Globus pallidus (tissue), 1 donor: ENCODE results near the gene MICU2.

ENCODE experiments used
- DNase-seq: peaks from one replicate; pipeline ENCODE4 v3.0.0-alpha.2; 2015; ENCODE audit warnings: low spot score

Gene MICU2, protein sequence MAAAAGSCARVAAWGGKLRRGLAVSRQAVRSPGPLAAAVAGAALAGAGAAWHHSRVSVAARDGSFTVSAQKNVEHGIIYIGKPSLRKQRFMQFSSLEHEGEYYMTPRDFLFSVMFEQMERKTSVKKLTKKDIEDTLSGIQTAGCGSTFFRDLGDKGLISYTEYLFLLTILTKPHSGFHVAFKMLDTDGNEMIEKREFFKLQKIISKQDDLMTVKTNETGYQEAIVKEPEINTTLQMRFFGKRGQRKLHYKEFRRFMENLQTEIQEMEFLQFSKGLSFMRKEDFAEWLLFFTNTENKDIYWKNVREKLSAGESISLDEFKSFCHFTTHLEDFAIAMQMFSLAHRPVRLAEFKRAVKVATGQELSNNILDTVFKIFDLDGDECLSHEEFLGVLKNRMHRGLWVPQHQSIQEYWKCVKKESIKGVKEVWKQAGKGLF

DNA sequence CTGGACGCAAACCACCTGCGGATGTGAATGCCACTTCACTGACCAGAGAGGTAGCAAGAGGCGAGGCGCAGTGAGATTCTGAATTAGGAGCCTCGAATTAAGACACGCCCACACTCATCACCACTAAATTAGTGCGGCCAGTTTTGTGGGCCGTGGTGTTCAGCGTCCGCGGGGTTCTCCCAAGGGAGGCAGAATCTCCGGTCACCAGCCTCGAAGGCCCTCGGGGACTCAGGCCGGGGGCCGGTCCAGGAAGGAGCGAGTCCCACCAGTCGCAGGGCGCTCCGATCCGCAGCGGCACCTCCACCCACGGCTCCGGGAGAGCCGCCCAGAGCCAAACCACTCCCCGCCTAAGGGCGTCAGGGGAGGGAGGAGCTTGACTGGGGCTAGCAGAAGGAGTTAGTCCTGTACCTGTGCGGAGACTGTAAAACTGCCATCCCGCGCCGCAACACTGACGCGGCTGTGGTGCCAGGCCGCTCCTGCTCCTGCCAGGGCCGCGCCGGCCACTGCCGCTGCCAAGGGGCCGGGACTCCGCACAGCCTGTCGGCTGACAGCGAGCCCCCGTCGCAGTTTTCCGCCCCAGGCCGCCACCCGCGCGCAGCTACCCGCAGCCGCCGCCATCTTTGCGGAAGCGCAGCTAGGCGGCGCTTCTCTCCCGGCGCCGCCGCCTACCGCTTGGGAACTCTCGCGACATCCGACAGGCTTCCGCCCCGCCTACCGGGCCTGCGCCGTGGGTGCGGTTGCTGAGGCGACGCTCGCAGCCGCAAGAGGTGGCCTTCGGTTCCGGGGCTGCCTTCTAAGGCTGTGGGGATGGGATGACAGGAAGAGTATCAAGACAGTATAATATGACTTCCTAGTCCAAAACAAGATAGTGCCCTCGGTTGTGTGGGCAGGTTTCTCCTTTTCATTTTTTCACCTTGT, at the start of gene MICU2:
Gene MICU2, minus strand, starts transcription at position 640 of the 918 bp plus-strand sequence. Its CDS starts 22 bp downstream, at position 618.
- DNase-seq: peak; percentile 90

DNA sequence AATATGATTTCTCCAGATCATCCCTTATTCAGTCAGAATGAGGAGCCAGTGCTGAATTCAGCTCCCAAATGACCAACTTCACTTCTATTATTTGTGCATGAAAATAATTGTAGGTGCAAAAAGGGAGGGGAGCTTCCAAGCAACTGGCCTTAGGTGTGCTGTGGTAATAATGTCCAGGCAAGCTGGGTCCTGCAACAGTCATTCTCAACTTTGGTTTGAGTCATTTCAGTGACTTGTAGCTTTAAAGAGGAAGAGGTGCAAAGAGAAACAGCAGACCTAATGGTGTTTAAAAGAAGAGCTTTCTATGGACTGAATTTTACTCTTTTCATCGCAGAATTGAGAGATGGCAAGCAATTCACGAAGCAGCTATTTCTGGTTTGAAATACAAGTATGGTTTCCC, 37.7 kb upstream of the MICU2 start:
- DNase-seq: no peak

DNA sequence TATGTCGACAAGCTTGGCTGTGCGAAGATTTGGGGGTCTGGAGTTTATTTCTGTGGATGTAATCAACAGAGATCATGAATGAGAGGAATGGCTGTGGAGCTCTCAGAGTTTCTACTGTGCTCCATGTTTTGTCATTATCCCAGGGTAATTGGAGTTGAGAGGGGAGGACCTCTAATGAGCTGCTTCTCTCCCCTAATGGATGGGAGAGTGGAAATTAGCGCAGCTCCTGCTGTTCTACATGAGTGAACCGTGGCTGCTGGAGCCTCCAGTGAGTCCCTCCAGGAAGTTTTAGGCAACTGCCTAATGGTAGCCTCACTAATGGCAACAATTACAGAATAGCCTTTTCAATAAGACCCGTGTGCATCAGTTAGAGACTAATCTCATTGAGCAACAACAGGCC, 35.6 kb upstream of the MICU2 start:
- DNase-seq: no peak

DNA sequence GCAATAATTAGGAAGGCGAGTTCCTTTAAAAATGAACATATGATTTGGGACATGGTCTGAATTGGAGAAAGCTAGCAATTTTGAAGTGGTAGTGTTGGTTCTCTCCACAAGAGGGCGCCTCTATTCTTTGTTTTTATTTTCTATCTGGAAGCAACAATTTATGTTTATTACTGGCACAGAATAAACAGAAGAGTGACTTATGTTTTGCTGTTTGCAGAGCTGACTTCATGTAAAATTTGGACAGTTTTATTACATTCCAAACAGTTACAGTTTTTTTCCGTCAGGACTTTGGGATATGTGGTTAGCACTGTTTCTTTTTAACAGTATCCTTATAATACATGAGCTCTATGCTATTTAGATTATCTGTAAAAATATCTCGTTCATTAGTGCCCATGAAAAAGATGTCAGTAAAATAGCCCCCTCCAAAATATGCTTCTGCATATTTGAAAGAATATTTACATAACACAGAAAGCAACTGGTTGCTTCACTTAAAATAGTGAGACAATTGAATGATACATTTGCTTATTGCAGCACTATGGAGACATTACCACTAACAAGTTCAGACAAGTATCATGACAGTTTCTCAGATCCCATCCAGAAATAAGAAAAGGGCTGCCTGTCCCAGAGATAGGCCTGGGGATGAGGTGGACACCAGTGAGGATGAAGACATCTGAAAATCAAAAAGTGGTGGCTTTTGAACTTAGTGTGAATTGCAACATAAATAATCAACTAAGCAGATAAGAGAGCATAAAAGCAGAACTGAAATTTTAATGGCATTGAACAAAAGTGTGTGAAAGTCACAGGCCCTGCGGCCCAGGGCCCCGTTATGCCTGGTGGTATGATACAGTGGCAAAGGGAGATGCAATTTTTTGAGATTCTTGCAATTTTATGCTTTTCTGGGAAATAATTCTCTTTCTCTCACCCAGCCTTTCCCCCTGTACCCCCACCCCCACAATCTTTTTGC, 34.6 kb upstream of the MICU2 start:
- peak; percentile 13 for DNase-seq

DNA sequence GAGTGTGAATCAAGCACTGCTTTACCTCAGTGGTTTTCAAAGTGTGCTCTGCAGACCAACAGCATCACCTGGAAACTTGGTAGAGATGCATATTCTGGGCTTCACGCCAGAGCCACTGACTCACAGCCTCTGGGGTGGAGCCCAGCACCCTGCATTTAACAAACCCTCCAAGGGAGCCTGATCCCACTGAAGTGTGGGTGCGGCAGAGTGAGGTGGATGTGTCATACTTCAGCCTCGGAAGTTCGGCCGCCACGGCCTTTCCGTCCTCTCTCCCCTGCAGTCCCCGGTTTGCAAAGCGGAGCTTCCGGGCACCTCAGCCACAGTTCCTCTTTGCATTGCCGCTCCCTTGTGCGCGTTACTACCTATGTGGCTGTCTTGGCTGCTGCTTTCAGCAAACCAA, 33.3 kb upstream of the MICU2 start:
- DNase-seq: no peak

DNA sequence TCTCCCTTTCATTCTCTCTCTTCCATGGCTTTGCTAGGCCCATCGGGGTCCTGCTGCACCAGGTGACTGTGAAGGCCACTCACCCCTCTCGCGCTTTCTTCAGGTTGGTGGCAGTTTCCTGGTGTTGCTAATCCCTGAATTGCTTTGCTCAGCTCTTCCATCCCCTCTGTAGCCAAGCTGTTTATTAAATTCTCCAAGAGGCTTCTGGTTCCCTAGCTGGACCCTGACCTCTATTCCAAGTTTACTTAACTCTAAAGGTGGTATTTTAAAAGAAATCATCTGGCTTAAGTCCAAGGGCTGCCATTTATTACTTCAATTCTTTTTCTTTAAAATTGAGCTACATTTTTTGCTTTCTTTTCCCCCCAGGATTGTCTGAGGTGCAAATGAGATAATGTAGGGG, 32.7 kb upstream of the MICU2 start:
- DNase-seq: no peak

DNA sequence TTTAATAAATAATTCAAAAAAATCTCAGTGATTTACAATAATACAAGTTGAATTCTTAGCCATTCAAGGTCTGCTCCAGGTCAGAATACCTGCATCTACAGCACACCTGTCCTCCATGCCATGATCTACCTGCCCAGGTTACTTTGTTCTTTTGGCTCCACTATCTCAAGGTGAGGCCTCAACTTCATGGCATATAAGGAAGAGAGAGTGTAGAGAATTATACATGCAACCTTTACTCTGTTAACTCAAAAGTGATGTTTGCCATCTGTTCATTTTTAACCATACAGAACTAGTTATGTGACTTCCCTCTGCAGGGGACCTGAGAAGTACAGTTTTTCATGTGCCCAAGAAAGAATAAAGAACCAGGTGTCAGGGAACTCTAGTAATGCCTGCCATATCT, 28.2 kb upstream of the MICU2 start:
- DNase-seq: no peak

DNA sequence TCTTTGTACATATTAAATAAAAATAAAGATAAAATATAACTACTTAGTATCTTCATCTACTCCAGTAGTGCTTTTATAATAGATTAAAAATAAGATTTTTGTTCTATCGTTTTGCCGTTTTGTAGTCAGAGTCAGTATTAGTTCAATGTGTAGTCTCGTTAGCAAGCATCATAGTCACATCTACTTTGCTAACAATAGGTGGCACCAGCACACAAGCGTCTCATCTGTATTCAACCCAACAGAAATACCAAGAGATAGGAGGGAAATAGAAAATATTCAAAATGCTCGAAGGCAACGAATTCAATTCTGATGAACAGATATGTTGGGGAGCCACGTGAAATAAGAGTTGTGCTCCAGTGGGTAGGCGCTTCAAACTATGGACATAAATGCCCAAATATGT, 21.4 kb upstream of the MICU2 start:
- DNase-seq: no peak

DNA sequence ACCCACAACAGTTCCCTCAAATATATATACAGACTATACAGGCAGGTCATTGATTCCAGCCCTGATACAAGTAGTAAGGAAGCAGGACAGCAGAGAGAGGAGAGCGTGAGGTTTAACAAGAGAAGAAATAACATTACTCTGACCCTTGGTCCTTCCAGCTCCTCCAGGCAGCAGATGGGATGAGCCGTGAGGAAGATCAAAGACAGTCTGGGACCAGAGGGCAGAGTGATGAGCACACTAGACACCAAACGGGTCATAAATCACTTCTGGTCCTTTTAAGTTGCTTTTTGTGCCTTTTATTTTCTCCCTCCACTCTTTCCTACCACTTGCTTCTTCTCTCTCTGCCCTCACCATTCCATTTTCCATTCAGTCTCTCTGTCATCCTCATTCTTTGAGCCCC, 16.9 kb upstream of the MICU2 start:
- DNase-seq: no peak

DNA sequence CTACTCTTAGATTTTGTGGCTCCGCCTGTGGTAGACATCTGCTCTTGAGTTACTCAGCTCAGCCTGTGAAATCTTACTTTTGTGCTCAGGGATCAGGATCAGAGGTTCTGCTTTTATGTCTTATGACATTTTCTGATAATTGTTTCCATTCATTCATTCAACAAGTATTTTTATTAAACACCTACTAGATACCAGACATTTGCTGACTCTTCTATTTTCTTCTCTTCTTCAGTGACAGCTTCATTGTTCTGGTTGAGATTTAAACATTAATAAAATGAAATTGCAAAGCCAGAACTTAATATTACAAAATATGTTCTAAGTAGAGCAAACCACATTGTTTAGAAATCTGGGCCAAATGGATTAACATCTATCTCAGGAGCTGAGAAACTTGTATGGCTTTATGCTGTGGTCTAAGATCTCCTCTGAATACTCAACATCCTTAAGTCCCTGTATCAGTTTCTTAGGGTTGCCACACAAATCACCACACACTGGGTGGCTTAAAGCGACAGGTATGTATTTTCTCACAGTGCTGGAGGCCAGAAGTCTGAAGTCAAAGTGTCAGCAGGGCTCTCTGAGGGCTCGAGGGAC, 15.8 kb upstream of the MICU2 start:
- DNase-seq: no peak

DNA sequence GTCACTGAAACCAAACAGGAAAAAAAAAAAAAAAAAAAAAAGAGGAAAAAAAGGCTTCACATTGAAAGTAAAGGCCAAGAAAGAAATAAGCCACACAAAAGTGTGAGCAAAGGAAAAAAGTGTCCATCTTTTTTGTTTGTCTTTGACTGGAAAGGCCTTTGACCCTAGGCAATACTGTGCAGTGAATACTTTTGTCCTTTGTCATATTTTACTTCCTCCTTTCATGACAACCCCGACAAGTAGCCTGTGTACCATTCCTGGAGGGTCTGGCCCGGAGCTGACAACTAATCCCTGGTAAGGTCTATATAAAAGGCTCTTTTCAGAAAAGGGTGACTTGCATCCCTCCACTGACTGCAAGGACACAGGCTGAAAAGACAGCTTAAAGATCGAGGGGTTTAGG, 12.9 kb upstream of the MICU2 start:
- DNase-seq: no peak

DNA sequence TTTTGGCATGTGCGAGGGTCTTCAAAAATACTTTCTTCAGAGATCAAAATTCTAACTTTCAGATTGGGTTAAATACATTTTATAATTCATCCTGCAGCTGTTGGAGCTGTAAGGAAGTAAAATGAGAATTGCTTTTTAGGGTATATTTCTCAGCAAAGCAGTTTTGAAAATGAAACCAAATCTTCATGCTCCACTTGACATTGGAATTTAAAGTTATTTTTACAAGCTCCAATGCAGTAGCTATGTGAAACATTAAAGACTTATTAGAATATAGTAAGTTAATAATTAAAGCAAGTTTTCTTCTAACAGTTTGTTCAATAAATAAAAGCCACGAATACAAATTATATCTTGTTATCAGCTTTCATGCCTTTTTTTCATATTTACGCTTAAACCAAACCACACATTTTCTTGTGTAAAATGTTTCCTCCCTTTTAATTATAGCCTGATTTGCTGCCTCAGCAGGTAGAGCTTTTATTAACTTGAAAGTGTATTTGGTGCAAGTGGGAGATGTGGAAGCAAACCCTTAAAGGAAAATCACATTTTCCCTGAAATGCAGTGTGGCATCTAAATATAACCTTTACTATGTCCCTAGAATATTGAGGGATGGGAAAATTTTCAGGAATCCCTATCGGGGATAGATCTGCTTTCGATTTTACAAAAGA, 12.4 kb upstream of the MICU2 start:
- no peak for DNase-seq

DNA sequence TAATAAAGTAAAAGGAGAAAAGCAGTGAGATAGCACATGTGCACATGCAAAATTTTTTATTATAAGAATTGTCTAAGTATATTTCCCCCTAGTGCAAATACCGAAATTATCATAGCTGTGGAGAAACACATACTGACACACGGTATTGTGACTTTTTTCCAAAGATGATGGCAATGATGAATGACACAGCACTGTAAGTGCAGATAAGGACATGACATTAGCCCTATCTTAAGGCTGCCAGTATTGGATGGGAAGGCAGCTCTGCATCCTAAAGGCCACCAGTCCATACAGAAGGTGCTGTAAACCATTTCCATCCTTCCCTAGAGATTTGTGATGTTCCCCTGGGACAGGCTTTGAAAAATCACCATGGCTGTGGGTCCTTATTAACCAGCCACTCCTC, 11.5 kb upstream of the MICU2 start:
- no peak for DNase-seq

DNA sequence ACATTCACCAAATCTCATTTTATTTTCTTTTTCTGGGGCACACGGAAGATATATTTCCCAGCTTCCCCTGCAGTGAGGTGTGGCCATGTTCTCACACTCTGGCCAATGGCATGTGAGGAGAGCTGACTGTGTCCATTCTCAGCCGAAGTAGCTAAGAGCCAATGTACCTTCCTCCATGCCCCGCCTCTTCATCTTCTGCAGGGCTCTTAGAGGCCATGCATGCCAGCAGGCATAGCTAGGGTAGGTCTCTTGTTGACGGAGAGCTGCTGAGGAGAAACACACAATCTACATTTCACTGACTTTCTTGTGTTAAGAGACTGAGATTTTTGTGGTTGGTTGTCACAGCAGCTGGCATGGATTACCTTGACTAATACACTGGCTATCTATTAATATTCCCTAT, 9.8 kb upstream of the MICU2 start:
- no peak for DNase-seq

DNA sequence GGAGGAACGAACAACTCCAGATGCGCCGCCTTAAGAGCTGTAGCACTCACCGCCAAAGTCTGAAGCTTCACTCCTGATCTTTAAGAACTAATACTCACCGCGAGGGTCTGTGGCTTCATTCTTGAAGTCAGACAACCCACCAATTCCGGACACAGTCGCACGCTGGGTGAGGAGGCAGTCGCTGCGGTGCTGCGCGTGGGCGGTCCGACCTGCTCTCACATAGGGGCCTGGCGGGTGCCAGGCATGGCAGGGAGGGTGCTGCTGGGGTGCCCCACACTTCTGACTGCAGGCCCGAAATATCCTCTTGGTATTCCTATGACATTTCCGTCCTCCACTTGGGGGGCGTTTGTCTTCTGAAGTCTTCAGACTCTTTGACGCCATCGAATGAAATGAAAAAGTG, 7.4 kb upstream of the MICU2 start:
- DNase-seq: no peak

DNA sequence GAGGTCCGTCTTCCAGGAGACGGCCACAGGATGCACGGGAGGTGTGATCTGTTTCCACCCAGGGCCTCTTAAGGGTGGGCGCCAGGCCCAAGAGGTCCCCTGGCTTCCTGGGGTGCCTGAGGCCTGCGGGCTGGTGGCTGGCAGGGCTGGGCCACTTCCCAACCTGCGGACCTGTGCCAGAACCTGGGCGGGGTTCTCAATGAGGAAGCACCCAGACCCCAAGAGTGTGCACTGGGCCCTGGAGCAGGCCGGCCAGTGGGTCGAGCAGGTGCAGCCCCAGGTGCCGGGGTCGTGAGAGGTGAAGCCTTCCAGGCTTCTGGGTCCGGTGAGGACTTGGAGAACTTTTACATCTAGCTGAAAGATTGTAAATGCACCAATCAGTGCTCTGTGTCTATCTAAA, 6.7 kb upstream of the MICU2 start:
- DNase-seq: no peak

DNA sequence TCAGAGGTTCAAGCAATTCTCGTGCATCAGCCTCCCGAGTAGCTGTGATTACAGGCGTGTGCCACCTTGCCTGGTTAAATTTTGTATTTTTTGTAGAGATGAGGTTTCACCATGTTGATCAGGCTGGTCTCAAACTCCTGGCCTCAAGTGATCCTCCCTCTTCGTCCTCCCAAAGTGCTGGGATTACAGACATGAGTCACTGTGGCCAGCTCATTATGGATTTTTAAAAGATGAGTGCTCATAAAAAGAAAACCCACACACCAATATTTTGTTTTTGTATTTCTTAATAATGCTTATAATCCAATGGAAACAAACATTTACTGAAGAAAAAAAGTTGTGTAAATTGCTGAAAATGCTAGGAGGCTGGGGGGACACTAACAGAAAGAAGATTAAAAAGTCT, 5.0 kb upstream of the MICU2 start:
- no peak for DNase-seq

DNA sequence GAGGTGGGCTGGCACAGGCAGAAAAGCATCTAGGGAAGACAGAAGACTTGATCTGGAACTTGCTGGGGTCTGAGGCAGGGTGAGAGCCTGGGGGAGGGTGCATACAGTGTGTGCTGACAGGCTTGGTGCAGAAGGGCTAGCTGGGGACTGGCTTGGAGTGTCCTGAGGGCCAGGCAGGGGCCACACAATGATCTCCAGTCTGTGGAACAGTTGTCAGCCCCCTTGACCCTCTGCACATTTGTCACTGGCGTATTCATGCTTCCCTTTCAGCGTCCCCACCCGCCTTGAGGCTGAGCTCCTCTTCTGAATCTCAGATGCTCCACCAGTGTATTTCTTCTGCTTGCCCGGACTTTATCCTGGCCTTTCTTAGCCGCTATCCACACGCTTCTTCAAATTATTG, 2.8 kb upstream of the MICU2 start:
- no peak for DNase-seq

DNA sequence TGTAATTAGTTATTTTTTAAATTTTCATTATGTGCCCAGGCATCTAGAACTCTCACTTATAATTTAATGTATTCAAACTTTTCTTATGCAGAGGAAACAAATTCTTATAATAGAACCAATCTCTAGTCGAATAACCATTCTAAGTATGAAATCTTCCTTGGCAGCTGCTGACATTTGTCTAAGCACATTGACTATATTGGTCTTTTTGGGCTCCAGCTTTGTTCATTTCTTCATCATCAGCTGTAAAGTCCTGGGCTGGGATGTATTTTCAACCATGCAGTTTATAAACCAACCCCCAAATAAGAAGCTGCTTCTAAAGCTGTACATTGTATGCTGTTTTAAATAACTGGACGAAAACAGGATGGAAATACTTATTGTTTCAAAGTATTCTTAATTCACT, 2.3 kb upstream of the MICU2 start:
- no peak for DNase-seq

DNA sequence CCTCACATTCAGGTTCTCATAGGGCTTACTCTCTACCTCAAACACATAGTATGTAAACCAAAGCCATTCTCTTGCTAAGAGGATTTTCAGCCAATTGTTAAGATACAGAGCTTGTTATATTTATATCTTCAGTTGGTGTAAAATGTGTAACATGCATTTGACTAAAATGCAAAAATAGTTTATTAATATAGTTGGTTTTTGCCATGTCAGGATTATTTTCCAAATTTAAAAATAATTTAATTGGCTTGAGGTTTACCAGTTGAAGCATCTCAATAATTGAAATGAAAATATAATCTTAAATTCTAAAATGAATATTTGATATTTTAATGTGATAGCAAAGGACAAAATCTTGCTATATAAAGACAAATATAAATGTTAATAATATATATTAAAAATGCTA, 7.2 kb downstream of the MICU2 start:
- no peak for DNase-seq

DNA sequence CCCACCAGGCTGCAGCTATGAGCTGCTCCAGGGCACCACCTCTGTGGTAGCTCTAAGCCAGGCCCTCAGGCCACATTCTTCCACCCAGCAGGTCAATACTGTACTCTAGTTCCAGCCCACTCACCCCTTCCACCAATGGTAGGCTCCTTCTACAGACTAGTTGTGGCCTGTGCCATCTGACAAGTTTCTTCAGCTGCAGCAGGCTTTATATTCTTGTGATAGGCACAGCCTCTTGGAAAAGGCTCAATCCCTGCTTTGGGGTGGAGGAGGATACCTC, 8.5 kb downstream of the MICU2 start:
- DNase-seq: no peak
